Upper lobe of left lung (tissue), 6 donors: ENCODE data around the gene FOXP4. TPM values are rescaled to one million over a fixed set of nuclear protein-coding genes. Genes with fewer than 3 reads are reported as not detected.

Source experiments
- ATAC-seq, 2 donors: fragments of 200-7000 bp; cut with Tn5 transposase; one replicate each; pipeline ENCODE4 v1.9.1; 2022; ENCODE audit warnings: mild to moderate bottlenecking in 2 of 2, moderate library complexity in 2 of 2; ENCODE audit not compliant: low FRiP score in 2 of 2
- DNase-seq, 2 donors: peaks; one replicate each; pipeline ENCODE4 v3.0.0-alpha.2; 2019 to 2020
- H3K27ac ChIP-seq, 4 donors: fragments of 200-600 bp; sonication (generic); one replicate each; pipeline ENCODE4 v1.5.1; 2016 to 2019
- H3K27me3 ChIP-seq, 4 donors: fragments of 200-600 bp; sonication (generic); one replicate each; pipeline ENCODE4 v1.5.1; 2017 to 2019
- H3K36me3 ChIP-seq, 4 donors: fragments of 200-600 bp; sonication (generic); one replicate each; pipeline ENCODE4 v1.5.1; 2016 to 2019
- H3K4me1 ChIP-seq, 4 donors: fragments of 200-600 bp; sonication (generic); one replicate each; pipeline ENCODE4 v1.5.1; 2018 to 2019
- H3K4me3 ChIP-seq, 4 donors: fragments of 200-600 bp; sonication (generic); one replicate each; pipeline ENCODE4 v1.5.1; 2017 to 2019; ENCODE audit warnings: mild to moderate bottlenecking in 2 of 4, moderate library complexity in 1 of 4
- H3K9me3 ChIP-seq, 4 donors: fragments of 200-600 bp; sonication (generic); one replicate each; pipeline ENCODE4 v1.5.1; 2018 to 2019
- EP300 ChIP-seq, 4 donors: sonication (generic); formaldehyde crosslinking; IDR thresholded peaks; one replicate each; pipeline ENCODE4 v1.5.1; 2017; ENCODE audit warnings: antibody characterized with exemption in 4 of 4, control low read depth in 2 of 4
- POLR2A ChIP-seq, 4 donors: fragments of 450-650 bp; IDR thresholded peaks; one replicate each; pipeline ENCODE4 v1.5.1; 2016 to 2017; ENCODE audit warnings: antibody characterized with exemption in 4 of 4, mild to moderate bottlenecking in 2 of 4
- POLR2AphosphoS5 ChIP-seq, 2 donors: sonication (generic); formaldehyde crosslinking; IDR thresholded peaks; one replicate each; pipeline ENCODE4 v1.5.1; 2017; ENCODE audit warnings: antibody characterized with exemption in 2 of 2
- whole genome bisulfite sequencing, 2 donors: methylation state at CpG; one replicate each; pipeline ENCODE4 v1.1.5; 2017 to 2018; 5-methylcytosine and 5-hydroxymethylcytosine counted together
- total RNA-seq, 6 donors: library from RNA; depleted of rRNA in 4 of 6; stranded (reverse); fragments of >200 nt in 4 of 6; gene quantifications; one replicate each; pipeline versions ENCODE4 v1.1.0 to v1.2.1, GENCODE V29; 2016 to 2021
- TF ChIP-seq, protein P1 (sequence below), 6 experiments: fragments of 450-650 bp in 4 of 6; fragments of 200-600 bp in 2 of 6; sonication (generic) in 2 of 6; IDR thresholded peaks; one replicate each; pipeline ENCODE4 v1.5.1; 2016 to 2019; ENCODE audit warnings: antibody characterized with exemption in 6 of 6
- donor health status: DM: no; HTN: no; CAD: no; lungs with moderate emphysema.
- donor health status: DM: no; HTN: yes; CAD: no; lungs with severe emphysema.

The FOXP4 gene
- total RNA-seq, 6 donors from 2014 or later: 21.0 to 52.2 (median 27.7) TPM

DNA sequence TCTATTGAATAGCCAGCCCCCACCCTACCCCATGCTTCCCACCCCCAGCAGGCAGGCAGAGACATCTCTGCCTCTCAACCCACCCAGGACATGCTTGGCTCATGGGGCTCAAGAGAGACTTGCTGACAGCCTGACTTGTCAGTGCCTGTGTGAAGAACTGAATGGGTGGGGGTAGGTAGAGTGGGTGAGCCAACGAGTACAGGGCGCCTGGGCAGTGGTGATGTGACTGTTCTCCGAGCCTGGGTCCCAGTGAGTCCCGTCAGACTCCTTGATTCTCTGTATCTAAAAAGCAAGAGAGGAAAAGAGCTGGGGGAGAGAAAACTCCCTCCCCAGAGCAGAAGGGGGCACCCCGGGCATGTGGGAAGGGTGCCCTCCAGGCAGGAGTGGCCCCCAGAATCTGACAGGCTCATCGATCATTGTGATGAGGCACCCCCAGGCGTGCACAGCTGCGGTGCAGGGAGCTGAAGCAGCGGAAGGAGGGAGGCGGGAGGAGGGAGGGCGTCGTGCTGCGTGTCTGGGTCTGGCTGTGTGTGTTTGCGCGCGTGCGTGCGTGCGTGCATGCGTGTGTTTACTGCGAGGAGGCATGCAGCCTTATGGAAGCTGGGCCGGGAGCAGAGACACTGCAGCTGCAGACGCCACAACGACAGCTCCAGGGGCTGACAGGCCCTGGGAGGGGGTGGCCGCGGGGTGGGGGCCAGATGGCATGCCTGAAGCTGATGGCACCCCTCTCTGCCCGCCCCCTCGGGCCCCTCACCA is 40.2 kb downstream of the FOXP4 start:
- DNase-seq: no peak
- Histone ChIP-seq H3K9me3 (no peaks in the 10 kb centered on the region), H3K36me3 (peaks cover 8 to 51% (median 35%) of the 10 kb centered on the region in 4 donors), H3K4me1 (peaks cover 0 to 2% (median under 1%) of the 10 kb centered on the region in 4 donors), H3K27ac (no peak overlapping the region), H3K27me3 (no peaks in the 10 kb centered on the region), H3K4me3 (no peak overlapping the region)
- TF ChIP-seq POLR2A (IDR thresholded peaks at IDR 0.05) (no peak), EP300 (IDR thresholded peaks at IDR 0.05) (no peak), POLR2AphosphoS5 (IDR thresholded peaks at IDR 0.05) (no peak)
- TF ChIP-seq, protein P1, sequence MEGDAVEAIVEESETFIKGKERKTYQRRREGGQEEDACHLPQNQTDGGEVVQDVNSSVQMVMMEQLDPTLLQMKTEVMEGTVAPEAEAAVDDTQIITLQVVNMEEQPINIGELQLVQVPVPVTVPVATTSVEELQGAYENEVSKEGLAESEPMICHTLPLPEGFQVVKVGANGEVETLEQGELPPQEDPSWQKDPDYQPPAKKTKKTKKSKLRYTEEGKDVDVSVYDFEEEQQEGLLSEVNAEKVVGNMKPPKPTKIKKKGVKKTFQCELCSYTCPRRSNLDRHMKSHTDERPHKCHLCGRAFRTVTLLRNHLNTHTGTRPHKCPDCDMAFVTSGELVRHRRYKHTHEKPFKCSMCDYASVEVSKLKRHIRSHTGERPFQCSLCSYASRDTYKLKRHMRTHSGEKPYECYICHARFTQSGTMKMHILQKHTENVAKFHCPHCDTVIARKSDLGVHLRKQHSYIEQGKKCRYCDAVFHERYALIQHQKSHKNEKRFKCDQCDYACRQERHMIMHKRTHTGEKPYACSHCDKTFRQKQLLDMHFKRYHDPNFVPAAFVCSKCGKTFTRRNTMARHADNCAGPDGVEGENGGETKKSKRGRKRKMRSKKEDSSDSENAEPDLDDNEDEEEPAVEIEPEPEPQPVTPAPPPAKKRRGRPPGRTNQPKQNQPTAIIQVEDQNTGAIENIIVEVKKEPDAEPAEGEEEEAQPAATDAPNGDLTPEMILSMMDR (IDR thresholded peaks at IDR 0.05): no peak
- 84 to 95% methylated on average over 23 to 28 of the region's 28 CpGs for WGBS, 2 donors
- no peak for ATAC-seq

DNA sequence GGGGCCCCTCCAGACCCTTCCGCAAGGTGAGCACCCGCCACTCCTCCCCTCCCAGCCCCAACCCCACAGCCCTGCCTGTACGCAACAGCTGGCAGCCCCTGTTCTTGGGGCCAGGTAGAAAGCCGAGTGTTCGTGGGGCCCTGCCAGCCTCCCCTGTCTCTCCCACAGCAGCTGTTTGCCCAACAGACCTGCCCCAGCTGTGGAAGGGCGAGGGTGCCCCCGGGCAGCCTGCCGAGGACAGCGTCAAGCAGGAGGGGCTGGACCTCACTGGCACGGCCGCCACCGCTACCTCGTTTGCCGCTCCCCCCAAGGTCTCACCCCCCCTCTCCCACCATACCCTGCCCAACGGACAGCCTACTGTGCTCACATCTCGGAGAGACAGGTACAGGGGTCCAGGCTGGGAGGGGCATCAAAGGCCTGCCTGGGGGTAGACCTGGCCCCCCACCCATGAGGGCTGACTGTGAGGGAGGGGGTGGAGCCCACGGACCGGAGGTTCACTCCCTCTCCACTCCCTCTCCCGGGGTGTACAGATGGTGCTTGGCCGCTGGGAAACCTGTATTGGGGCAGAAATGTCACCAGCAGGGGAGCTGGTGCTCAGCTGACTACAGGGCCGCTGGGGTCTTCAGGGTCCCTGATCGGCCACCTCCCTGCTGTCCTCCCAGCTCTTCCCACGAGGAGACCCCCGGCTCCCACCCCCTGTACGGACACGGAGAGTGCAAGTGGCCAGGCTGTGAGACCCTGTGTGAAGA is 41.1 kb downstream of the FOXP4 start:
- Histone ChIP-seq H3K4me3 (no peak overlapping the region), H3K27me3 (no peaks in the 10 kb centered on the region), H3K9me3 (no peaks in the 10 kb centered on the region), H3K27ac (no peak overlapping the region), H3K4me1 (no peaks in the 10 kb centered on the region), H3K36me3 (peaks cover 8 to 53% (median 35%) of the 10 kb centered on the region in 4 donors)
- ATAC-seq (no peak), DNase-seq (no peak)
- no peak for TF ChIP-seq POLR2AphosphoS5 (IDR thresholded peaks at IDR 0.05)
- TF ChIP-seq EP300 (IDR thresholded peaks at IDR 0.05): no peak
- TF ChIP-seq, protein P1 (IDR thresholded peaks at IDR 0.05): no peak
- no peak for TF ChIP-seq POLR2A (IDR thresholded peaks at IDR 0.05)
- 90 to 93% methylated on average over 6 to 25 of the region's 26 CpGs for WGBS, 2 donors

DNA sequence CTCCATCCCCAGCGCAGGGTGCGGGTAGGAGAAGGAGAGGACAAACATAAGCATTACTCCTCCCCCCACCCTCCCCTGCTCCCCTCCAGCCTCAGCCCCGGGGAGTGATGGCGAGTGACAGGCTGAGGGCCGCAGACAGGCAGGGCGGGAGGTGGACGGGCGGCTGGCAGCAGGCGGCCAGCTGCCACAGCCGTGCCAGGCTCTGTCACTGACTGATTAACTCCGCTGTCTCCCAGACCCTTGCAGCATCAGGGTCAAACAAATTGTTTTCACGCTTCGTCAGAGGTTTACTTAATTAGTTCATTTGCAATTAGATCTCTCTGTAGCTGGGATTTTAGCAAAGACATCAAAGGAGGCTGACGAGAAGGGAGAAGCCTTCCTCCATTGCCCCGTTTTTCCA is 41.9 kb downstream of the FOXP4 start:
- DNase-seq (no peak), ATAC-seq (no peak)
- 88 to 91% methylated on average over 15 of the region's 15 CpGs for WGBS, 2 donors
- TF ChIP-seq POLR2AphosphoS5 (IDR thresholded peaks at IDR 0.05) (no peak), EP300 (IDR thresholded peaks at IDR 0.05) (no peak), POLR2A (IDR thresholded peaks at IDR 0.05) (no peak)
- TF ChIP-seq, protein P1 (IDR thresholded peaks at IDR 0.05): no peak
- H3K27ac ChIP-seq: no peak overlapping the region
- H3K9me3 ChIP-seq: no peaks in the 10 kb centered on the region
- H3K36me3 ChIP-seq: peaks cover 8 to 56% (median 38%) of the 10 kb centered on the region in 4 donors
- H3K4me3 ChIP-seq: no peak overlapping the region
- H3K27me3 ChIP-seq: no peaks in the 10 kb centered on the region
- no peaks in the 10 kb centered on the region for H3K4me1 ChIP-seq

DNA sequence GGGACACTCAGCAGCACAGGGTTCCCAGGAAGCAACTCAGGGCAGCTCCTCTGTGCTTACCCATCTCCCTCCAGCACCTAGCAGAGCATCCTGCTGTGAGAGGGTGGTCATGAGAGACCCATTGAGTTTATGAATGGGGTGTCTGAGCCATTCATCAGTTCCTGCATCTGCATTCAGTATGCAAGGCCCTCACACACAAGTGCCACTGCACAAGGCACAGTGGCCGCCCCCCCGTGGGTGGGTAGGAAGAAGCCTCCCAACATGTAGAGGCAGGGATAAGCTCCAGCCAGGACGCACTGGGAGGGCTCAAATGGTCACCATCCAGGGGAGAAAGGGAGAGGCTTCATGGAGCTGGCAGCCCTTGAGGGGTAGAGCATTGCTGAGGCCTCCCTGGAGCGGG is 43.0 kb downstream of the FOXP4 start:
- Histone ChIP-seq H3K9me3 (no peaks in the 10 kb centered on the region), H3K27ac (no peak overlapping the region), H3K4me1 (no peaks in the 10 kb centered on the region), H3K36me3 (peaks cover 8 to 58% (median 38%) of the 10 kb centered on the region in 4 donors), H3K4me3 (no peak overlapping the region), H3K27me3 (no peaks in the 10 kb centered on the region)
- TF ChIP-seq POLR2AphosphoS5 (IDR thresholded peaks at IDR 0.05) (no peak), POLR2A (IDR thresholded peaks at IDR 0.05) (no peak), EP300 (IDR thresholded peaks at IDR 0.05) (no peak)
- TF ChIP-seq, protein P1 (IDR thresholded peaks at IDR 0.05): no peak
- no peak for DNase-seq
- WGBS, 2 donors: 83 to 88% methylated on average over 2 to 4 of the region's 4 CpGs
- ATAC-seq: no peak
